Endothelial cell of hepatic sinusoid (primary cell): Measurements from ENCODE around the gene HGD.
"Not testable (repeated sequence)": the region's sequence is repeated elsewhere in the genome, so short reads cannot be mapped to it uniquely, and the experiment has no call there.

Source experiments
- in situ Hi-C: cut with HindIII; loops from 2 replicates; pipeline ENCODE4 v1.10.0; 2017; ENCODE audit warnings: low sequenced_read_pairs

Gene HGD

DNA sequence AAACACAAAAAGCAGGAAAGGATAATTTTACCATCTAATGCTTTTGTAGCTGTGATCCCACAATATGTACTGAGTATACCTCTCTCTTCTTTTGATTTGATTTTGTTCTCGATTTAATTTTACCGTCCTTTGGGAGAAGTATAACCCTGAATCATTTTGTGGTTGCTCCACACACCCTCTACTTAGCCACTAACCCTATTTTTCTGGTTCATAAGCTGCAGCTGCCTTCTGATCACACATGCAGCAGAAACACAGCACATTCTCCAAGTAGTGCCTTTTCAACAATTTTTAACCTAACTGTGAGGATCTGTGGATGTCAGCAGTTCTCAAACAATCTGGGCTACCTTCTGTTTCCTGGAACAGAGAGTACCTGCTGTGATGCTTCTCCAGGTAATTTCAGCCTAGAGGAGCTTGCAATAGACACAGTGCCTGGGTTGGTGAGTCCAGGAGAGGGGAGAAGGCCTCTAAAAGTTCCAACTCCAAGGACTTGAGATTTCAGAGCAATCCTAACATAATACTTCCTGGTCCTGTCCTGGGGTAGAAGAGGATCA is 40.3 kb downstream of the HGD start:
- in situ Hi-C loops = no loop called here

DNA sequence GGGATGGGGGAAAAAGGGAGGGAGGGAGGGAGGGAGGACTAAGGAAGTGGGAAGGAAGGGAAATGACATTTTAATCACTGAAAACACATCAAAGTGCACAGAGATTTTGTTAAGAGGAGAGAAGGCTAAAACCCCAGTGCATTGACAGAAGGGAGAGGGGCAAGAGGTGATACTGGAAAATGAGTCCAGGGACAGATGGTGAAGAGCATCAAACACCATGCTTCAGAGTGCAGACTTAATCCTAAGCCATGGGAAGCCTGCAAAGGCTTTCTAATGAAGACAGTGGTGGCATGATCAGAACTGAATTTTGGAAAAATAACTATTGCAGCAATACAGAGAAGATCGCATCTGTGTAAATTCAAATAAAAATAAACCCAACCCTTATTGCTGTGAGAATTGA is 41.8 kb downstream of the HGD start:
- in situ Hi-C loops = no loop called here

DNA sequence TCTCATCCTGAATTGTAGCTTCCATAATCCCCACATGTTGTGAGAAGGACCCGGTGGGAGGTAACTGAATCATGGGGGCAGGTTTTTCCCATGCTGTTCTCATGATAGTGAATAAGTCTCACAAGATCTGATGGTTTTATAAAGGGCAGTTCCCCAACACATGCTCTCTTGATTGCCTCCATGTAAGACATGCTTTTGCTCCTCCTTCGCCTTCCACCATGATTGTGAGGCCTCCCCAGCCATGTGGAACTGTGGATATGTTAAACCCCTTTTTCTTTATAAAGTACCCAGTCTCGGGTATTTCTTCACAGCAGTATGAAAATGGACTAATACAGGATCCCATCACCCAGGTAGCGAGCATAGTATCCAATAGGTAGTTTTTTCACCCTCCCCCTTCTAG is 43.2 kb downstream of the HGD start:
- in situ Hi-C loops = not testable (repeated sequence)

DNA sequence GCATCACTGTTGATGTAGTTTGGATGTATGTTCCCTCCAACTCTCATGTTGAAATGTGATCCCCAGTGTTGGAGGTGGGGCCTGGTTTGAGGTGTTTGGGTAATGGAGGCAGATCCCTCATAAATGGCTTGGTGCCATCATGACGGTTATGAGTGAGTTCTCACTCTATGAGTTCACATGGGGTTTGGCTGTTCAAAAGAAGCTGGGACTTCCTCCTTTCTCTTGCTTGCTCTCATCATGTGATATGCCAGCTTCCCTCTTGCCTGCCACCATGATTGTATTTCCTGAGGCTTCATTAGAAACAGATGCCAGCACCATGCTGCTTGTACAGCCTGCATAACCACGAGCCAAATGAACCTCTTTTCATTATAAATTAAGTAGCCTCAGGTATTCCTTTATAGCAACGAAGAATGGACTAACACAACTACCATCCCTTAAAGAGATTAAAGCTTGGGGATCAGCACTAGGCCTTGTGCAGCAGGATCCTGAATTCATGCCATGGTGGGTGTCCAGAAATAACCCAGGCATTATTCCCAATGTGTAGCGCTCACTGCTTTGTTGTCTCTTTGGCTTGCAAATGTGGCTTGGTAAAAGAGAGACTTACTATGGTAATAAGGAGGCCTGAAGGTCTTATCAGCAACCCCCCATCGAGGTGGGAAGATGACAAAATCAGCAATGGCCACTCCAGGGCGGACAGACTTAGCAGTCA is 44.0 kb downstream of the HGD start:
- in situ Hi-C loops = no loop called here

DNA sequence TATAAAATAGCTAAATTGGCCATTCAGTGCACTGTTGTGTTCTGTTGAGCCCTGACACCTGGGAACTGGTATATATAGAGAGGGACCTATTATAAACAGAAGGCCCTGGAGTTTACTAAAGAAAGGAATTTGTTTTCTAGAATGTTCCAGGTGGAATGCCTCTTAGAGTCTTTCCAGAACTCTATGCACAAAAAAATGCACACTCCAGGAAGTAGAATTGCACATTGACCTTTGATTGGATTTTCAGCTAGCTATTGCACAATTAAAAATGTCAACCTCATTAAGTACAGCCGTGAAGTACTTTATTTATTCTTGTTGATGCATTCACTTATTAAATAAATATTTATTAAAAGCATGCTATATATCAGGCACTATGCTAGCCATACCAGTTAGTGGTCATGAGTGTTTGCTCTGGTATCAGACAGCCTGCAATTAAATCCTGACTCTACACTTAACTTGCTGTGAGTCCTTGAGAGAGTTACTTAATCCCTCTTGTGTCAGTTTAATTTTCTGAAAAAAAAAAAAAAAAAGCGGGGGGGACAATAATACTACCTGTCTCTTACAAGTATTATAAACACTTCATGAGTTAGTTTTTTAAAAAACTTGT is 45.1 kb downstream of the HGD start:
- in situ Hi-C loops = no loop called here

DNA sequence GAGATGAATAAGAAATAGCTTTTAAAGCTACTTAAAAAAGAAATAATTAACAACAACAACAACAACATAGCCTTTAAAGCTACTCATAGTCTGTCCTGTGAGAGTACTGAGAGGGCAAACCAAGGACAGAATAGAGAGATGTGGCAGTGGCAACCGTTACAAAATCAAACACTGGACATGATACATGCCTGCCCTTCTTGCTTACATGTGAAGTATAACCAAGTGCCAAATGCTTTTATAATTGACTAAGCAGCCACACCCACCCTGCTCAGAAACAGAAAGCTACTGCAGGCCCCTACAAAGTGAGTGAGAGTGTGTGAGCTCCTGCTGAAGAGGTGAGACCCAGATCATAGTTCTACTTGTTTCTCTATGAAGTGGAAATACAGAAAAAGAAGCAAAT is 47.5 kb downstream of the HGD start:
- in situ Hi-C loops = no loop called here

DNA sequence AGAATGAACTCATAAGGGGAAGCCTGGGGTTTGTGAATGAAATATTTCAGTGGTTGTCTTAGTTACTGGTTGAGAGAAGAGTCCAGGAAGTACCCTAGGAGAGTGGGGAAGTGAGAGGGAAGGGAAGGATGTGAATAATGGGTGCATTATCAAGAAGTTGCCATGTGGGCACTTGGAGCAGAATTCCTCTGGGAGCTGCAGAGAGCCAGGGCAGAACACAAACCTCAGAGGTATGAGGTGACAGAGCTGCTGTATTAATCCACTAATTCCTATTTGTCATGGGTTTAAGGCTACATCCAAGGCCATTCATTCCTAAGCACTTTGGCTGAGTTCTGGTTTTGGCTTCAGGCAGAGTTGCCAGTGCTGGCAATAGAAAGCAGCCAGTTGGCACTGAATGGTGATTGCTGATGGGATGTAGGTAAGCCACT is 56.9 kb downstream of the HGD start:
- in situ Hi-C loops = no loop called here

DNA sequence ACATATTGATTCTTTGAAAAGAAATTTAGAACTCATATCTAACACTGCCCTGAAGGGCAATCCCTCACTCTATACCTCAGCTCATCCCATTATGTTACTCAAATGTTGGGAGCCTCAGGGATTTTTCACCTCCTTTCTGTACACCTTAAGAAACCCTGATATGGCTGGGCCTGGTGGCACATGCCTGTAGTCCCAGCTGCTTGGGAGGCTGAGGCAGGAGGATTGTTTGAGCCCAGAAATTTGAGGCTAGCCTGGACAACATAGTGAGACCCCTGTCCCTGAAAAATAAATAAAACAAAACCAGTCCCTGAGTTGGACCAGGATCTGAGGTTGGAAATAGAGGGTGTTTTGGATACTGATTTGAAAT is 58.3 kb downstream of the HGD start:
- in situ Hi-C loops = no loop called here

DNA sequence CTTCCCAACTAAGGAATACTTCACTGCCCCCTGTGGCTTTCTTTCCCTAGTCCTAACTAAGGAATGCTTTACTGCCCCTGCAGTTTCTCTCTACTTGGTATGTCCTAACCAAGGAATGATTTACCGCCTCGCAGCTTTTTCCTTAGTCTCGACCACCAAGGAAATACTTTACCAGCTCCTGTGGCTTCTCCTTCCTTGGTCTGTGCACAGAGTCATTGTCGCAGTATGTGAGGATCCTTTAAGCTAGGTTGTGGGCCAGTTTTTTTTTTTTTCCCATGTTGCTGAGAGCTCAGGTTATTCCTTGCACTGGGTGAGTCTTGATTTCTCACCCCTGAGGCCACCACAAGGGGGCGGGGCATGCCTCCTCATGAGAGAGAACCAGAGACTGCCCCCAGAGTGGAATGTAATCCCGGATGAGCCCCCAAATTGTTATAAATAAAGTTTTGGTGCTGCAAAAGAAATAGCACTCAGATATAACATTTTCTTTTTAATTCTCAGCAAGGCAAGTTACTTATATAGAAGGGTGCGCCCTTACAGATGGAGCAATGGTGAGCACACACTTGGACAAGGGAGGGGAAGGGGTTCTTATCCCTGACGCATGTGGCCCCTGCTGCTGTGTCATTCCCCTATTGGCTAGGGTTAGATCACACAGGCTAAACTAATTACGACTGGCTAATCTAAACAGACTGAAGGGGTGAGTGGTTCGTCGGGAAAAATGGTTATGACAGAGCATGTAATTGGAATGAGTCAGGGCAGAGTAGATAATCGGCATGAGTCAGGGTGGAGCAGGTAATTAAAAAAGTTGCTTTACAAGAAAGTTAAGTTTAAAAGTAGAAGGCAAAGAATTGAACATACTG is 58.9 kb downstream of the HGD start:
- in situ Hi-C loops = no loop called here

DNA sequence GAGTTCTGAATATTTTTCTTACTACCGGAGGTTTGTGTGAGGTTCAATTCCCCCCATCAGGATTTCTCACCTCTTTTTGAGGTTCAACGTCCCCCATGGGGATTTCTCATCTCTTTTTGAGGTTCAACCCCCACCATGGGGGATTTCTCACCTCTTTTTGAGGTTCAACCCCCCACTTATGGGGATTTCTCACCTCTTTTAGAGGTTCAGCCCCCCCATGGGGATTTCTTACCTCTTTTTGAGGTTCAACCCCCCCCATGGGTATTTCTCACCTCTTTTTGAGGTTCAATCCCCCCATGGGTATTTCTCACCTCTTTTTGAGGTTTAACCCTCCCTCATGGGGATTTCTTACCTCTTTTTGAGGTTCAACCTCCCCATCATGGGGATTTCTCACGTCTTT is 59.6 kb downstream of the HGD start:
- in situ Hi-C loops = no loop called here

DNA sequence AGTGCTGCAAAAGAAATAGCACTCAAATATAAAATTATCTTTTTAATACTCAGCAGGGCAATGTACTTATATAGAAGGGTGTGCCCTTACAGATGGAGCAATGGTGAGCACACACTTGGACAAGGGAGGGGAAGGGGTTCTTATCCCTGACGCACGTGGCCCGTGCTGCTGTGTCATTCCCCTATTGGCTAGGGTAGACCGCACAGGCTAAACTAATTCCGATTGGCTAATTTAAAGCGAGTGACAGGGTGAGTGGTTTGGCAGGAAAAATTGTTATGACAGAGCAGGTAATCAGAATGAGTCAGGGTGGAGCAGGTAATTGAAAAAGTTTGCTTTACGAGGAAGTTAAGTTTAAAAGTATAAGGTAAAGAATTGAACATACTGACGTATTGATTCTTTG is 65.3 kb downstream of the HGD start:
- in situ Hi-C loops = not testable (repeated sequence)

DNA sequence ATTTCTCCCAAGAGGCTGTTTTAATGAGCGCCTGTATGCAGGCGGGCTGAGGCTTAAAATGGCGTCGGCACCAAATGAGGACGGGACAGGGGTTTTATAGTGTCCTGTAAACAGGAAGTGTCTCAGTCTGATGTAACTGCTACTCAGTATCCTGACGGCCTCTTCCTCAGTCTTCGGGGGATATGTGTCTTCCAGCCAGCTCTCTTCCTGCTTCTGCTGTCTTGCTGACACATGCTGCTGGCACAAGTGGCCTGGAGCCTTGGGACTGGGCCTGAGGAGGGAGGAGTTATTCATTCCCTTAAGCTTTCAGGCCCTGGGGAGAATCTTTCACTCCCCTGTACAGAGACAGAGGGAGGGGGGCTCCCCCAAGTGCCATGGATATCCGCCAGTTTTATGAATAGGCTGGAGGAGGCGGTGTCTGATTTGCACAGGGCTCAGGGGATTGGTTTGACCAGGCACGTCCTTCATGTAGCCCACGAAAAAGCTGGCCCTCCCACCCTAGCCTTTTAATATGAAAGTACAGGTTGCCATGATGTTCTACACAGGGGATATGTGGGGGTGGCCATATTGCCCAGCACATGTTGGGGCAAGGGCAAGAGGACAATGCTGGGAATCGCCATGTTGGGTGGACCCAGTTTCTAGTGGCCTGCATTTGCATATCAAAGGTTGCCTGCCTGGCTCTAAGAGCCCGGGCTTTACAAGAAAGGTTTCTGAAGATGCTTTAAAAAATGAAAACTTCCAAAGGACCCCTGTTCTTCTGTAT is 66.0 kb downstream of the HGD start:
- in situ Hi-C loops = no loop called here

DNA sequence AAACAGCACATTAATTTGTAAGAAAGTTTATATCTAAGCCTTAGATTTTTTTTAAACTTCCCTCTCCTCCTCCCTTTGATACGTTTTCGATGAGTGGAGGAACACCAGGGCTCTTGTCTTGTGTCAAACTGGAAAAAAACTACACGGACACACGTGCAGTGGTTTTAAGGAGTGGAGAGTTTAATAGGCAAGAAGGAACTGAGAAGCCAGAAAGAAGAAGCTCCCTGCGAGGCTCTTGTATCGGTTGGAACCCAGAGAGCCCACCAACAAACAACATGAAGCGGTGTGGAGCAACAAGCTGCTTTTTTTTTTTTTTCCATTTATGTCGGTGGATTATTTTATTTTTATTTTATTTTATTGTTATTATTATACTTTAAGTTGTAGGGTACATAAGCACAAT is 67.3 kb downstream of the HGD start:
- in situ Hi-C loops = no loop called here

DNA sequence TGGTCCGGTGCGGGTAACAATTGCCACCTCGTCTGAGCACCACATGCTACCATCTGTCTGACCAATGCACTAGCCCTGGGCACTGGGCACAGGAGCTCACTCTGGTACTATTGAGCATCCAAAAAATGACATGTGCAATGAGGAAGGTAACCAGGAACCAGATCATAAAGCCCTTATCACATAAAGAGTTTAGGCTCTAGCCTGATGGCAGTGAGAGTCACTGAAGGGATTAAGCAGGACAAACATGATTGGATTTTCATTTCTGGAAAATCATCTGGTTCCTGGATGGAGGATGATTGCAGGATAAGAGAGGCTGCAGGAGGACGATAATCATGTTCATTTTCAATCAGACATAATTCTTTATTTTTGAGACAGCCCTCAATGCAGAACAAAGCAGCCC is 73.5 kb downstream of the HGD start:
- in situ Hi-C loops = loop anchor here (5.0 kb wide), 1 partner anchor 39 kb away; no protein-coding TSS in a partner anchor

DNA sequence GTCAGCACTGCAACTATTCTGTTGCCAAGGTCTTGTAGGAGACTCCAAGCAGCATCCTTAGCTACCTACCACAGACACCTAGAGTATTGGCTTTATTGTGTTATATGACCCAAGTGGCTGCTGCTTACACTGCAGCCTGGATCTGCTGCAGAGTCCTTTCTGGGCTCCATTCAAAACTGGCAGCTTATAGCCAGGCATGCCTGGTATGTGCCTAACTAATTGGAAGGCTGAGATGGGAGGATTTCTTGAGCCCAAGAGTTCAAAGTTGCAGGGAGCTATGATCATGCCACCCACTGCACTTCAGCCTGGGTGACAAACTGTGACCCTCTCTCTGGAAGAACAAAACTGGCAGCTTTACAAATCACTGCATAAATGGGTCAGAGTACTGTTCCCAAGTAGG is 77.3 kb downstream of the HGD start:
- in situ Hi-C loops = loop anchor here (5.0 kb wide), 1 partner anchor 43 kb away; no protein-coding TSS in a partner anchor

DNA sequence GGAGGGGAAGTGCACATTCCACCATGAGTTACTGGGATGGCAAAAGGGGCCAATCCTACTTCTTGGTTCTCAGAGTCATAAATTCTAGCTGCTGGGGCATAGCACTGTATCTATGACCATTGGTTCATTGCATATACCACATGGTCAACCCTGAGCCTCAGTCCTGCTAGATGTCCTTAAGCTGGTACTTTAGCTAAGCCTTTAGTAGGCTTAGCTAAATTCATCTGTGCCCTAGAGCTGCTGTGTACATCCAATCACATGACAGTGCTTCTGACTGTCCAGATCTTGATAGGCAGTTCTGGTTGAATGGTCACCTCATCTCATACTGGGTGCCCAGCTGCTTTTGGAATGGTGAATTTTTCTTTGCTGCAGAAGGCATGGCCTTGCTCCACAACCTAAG is 77.7 kb downstream of the HGD start:
- in situ Hi-C loops = no loop called here

DNA sequence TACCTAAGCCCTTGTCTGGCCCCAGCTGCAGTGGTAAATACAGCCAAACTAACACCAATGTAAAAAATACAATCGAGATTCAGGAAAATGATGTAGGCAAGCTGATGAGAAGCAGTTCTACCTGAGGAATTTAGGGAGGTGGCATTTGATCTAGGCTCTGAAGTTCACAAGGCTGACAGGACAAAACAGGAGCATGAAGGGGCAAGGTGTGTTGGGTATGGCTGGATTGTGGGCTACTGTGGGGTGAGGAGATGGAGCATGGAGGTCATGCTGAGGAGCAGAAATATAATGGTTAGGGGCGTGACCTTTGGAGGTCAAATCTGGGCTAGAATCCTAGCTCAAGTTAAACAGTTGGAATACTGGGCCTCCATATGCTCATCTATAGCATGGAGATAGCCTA is 79.4 kb downstream of the HGD start:
- in situ Hi-C loops = no loop called here

DNA sequence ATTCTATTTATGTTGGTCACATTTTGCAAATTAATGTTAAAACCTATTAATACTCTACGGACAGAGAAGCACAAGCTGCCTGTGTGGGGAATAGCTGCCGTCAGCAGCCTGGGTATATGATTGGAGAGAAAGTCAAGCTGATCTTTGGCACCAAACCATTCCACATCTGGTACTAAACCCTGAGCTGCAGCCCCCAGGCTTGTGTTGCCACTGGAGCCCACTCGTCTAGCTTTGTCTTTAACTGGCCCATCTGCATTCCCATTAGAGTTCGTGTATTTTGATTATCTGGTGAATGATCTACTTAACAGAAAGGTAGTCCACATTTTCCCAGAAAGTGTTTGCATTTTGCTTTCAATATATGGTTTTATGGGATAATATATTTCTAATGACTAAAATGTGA is 80.5 kb downstream of the HGD start:
- in situ Hi-C loops = no loop called here

DNA sequence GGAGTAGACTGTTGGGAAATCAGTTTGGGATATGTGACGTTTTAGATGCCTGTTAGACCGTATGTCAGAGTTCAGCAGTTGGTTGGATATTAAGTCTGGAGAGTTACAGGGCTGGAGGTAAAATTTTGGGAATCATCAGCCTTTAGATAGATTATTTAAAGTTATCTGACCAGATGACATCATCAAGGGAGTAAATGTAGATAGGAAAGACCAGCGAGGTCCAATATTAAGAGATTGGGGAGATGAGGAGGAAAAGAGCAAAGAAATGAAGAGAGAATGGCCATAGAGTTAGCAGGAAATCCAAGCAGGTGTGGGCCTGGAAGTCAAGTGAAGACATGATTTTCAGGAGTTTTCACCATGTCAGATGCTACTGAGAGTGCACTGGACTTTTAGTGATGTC is 82.8 kb downstream of the HGD start:
- in situ Hi-C loops = loop anchor here (25.0 kb wide), 1 partner anchor 188 kb away; no protein-coding TSS in a partner anchor

DNA sequence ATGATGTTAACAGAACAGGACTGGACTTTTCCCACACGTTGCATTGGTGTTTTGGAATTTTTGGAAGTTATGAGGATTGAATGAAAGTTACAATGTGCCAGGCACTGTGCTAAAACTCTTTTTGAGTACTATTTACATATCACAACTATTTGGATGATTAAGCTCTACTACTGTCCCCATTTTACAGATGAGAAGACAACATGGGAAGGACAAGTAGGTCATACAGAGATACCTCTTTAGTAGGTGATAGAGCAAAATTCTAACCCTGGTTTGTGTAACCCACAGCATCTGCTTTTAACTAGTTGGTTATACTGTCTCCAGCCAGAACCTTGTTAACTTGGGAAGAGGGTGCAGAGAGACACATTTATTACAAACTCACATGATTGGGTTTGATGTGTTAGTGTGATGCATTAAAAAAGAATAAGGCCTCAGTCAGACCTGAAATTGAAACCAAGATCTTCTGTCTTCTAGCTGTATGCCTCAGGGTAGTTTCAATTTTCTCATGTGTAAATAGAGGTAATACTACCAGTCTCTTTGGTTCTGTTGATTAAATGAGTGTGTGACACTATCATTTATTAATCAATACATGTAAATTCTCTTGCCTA is 84.5 kb downstream of the HGD start:
- in situ Hi-C loops = loop anchor here (25.0 kb wide), 1 partner anchor 190 kb away; no protein-coding TSS in a partner anchor
